ENCODE data around the gene ERBB4. TPM values are rescaled to one million over a fixed set of nuclear protein-coding genes. Genes with fewer than 3 reads are reported as not detected.
"Not testable (repeated sequence)": the region's sequence is repeated elsewhere in the genome, so short reads cannot be mapped to it uniquely, and the experiment has no call there.

The ERBB4 gene
- total RNA-seq, 8 experiments from 2014 or later: 0.14 to 27.9 (median 7.9) TPM

GRCh38 chr2:212032032-212032431 lies 506.6 kb downstream of the ERBB4 start:
- 0 to 89% (median 20%) methylated on average over 1 of the region's 1 CpG; no CpG with 5 or more reads in 3 of the 10 experiments for WGBS, 10 experiments
- peak in 4 of 8 experiments; percentile 46 to 63 (median 59) for ATAC-seq (replicated peaks in 6 of 8)
- no peak overlapping the region for H3K27ac ChIP-seq
- H3K4me3 ChIP-seq: no peak overlapping the region
- in situ Hi-C loops (cut with MboI; ENCODE audit: low pct_unique_long_range_greater_than_20kb in 2 of 9, low sequenced_read_pairs in 9 of 9, unreplicated experiment in 9 of 9): no loop called here
- H3K4me1 ChIP-seq (replicated peaks in 1 of 2): peaks cover 2 to 4% of the 10 kb centered on the region in 2 donors

- H3K4me3 ChIP-seq: no peak overlapping the region
- H3K27ac ChIP-seq: no peak overlapping the region
- H3K4me1 ChIP-seq (replicated peaks in 1 of 2): peaks cover 2 to 4% of the 10 kb centered on the region in 2 donors
- ATAC-seq (replicated peaks in 6 of 8): no peak
- in situ Hi-C loops (cut with MboI; ENCODE audit: low pct_unique_long_range_greater_than_20kb in 2 of 9, low sequenced_read_pairs in 9 of 9, unreplicated experiment in 9 of 9): no loop called here
- WGBS, 10 experiments: 13 to 100% (median 56%) methylated on average over 1 to 4 of the region's 4 CpGs; no CpG with 5 or more reads in 1 of the 10 experiments
Observed at GRCh38 chr2:212030709-212031108, 507.9 kb downstream of the ERBB4 start.

- WGBS, 10 experiments: 0 to 100% (median 34%) methylated on average over 1 to 3 of the region's 5 CpGs; no CpG with 5 or more reads in 2 of the 10 experiments
- Histone ChIP-seq H3K27ac (no peak overlapping the region), H3K4me3 (no peak overlapping the region), H3K4me1 (replicated peaks in 1 of 2) (peaks cover 2 to 10% of the 10 kb centered on the region in 2 donors)
- in situ Hi-C loops (cut with MboI; ENCODE audit: low pct_unique_long_range_greater_than_20kb in 2 of 9, low sequenced_read_pairs in 9 of 9, unreplicated experiment in 9 of 9): no loop called here
- peak in 6 of 8 experiments; percentile 49 to 93 (median 74) for ATAC-seq (replicated peaks in 6 of 8)
Observed at GRCh38 chr2:212028798-212029394, 509.7 kb downstream of the ERBB4 start.

- in situ Hi-C loops (cut with MboI; ENCODE audit: low pct_unique_long_range_greater_than_20kb in 2 of 9, low sequenced_read_pairs in 9 of 9, unreplicated experiment in 9 of 9): no loop called here
- Histone ChIP-seq H3K27ac (no peak overlapping the region), H3K4me3 (no peak overlapping the region), H3K4me1 (replicated peaks in 1 of 2) (peaks cover 2 to 11% of the 10 kb centered on the region in 2 donors)
- ATAC-seq (replicated peaks in 6 of 8): peak in 1 of 8 experiments; percentile 32
- 5 to 96% (median 76%) methylated on average over 3 to 9 of the region's 9 CpGs for WGBS, 10 experiments
Observed at GRCh38 chr2:212027681-212028628, 510.6 kb downstream of the ERBB4 start.

GRCh38 chr2:212024040-212024439 lies 514.6 kb downstream of the ERBB4 start:
- WGBS, 10 experiments: 8 to 80% (median 45%) methylated on average over 1 of the region's 1 CpG; no CpG with 5 or more reads in 1 of the 10 experiments
- H3K27ac ChIP-seq: no peak overlapping the region
- in situ Hi-C loops (cut with MboI; ENCODE audit: low pct_unique_long_range_greater_than_20kb in 2 of 9, low sequenced_read_pairs in 9 of 9, unreplicated experiment in 9 of 9): no loop called here
- peaks cover 2 to 9% of the 10 kb centered on the region in 2 donors for H3K4me1 ChIP-seq (replicated peaks in 1 of 2)
- ATAC-seq (replicated peaks in 6 of 8): no peak
- H3K4me3 ChIP-seq: no peak overlapping the region

- no peak overlapping the region for H3K27ac ChIP-seq
- no peak for ATAC-seq (replicated peaks in 6 of 8)
- in situ Hi-C loops (cut with MboI; ENCODE audit: low pct_unique_long_range_greater_than_20kb in 2 of 9, low sequenced_read_pairs in 9 of 9, unreplicated experiment in 9 of 9): no loop called here
- no peak overlapping the region for H3K4me3 ChIP-seq
- 0 to 100% (median 79%) methylated on average over 1 of the region's 1 CpG for WGBS, 10 experiments
- peaks cover 0 to 7% of the 10 kb centered on the region in 2 donors for H3K4me1 ChIP-seq (replicated peaks in 1 of 2)
Observed at GRCh38 chr2:212022966-212023365, 515.6 kb downstream of the ERBB4 start.

- no peak overlapping the region for H3K4me3 ChIP-seq
- no peak overlapping the region for H3K27ac ChIP-seq
- ATAC-seq (replicated peaks in 6 of 8): peak in 1 of 8 experiments; percentile 38
- in situ Hi-C loops (cut with MboI; ENCODE audit: low pct_unique_long_range_greater_than_20kb in 2 of 9, low sequenced_read_pairs in 9 of 9, unreplicated experiment in 9 of 9): no loop called here
- H3K4me1 ChIP-seq (replicated peaks in 1 of 2): peaks cover 0 to 7% of the 10 kb centered on the region in 2 donors
- 13 to 100% (median 86%) methylated on average over 1 to 2 of the region's 2 CpGs; no CpG with 5 or more reads in 1 of the 10 experiments for WGBS, 10 experiments
Observed at GRCh38 chr2:212021947-212022346, 516.7 kb downstream of the ERBB4 start.

- H3K4me3 ChIP-seq: no peak overlapping the region
- in situ Hi-C loops (cut with MboI; ENCODE audit: low pct_unique_long_range_greater_than_20kb in 2 of 9, low sequenced_read_pairs in 9 of 9, unreplicated experiment in 9 of 9): no loop called here
- no peaks in the 10 kb centered on the region for H3K4me1 ChIP-seq (replicated peaks in 1 of 2)
- H3K27ac ChIP-seq: no peak overlapping the region
- no peak for ATAC-seq (replicated peaks in 6 of 8)
Observed at GRCh38 chr2:212015588-212015987, 523.0 kb downstream of the ERBB4 start.

- Histone ChIP-seq H3K4me1 (replicated peaks in 1 of 2) (no peaks in the 10 kb centered on the region), H3K4me3 (no peak overlapping the region), H3K27ac (no peak overlapping the region)
- WGBS, 10 experiments: 43 to 100% (median 81%) methylated on average over 1 to 2 of the region's 2 CpGs; no CpG with 5 or more reads in 2 of the 10 experiments
- no peak for ATAC-seq (replicated peaks in 6 of 8)
- in situ Hi-C loops (cut with MboI; ENCODE audit: low pct_unique_long_range_greater_than_20kb in 2 of 9, low sequenced_read_pairs in 9 of 9, unreplicated experiment in 9 of 9): no loop called here
Observed at GRCh38 chr2:212013626-212014025, 525.0 kb downstream of the ERBB4 start.

- WGBS, 10 experiments: 0 to 100% (median 76%) methylated on average over 1 to 3 of the region's 3 CpGs; no CpG with 5 or more reads in 2 of the 10 experiments
- in situ Hi-C loops (cut with MboI; ENCODE audit: low pct_unique_long_range_greater_than_20kb in 2 of 9, low sequenced_read_pairs in 9 of 9, unreplicated experiment in 9 of 9): not testable (repeated sequence)
Observed at GRCh38 chr2:212010305-212010704, 528.3 kb downstream of the ERBB4 start.

GRCh38 chr2:212007972-212008371 lies 530.6 kb downstream of the ERBB4 start:
- no peak overlapping the region for H3K4me3 ChIP-seq
- in situ Hi-C loops (cut with MboI; ENCODE audit: low pct_unique_long_range_greater_than_20kb in 2 of 9, low sequenced_read_pairs in 9 of 9, unreplicated experiment in 9 of 9): no loop called here
- H3K4me1 ChIP-seq (replicated peaks in 1 of 2): no peaks in the 10 kb centered on the region
- WGBS, 10 experiments: 0 to 92% (median 70%) methylated on average over 2 to 3 of the region's 3 CpGs; no CpG with 5 or more reads in 1 of the 10 experiments
- no peak overlapping the region for H3K27ac ChIP-seq
- ATAC-seq (replicated peaks in 6 of 8): peak in 1 of 8 experiments; percentile 16

More at GRCh38 chr2:212010305-212010704, 528.3 kb downstream of the ERBB4 start:
- H3K4me1 ChIP-seq (replicated peaks in 1 of 2); H3K4me3 ChIP-seq; ATAC-seq (replicated peaks in 6 of 8); H3K27ac ChIP-seq: not testable (repeated sequence)

- WGBS, 10 experiments: 10 to 80% (median 54%) methylated on average over 1 to 6 of the region's 6 CpGs
Observed at GRCh38 chr2:212005085-212005671, 533.4 kb downstream of the ERBB4 start.

GRCh38 chr2:212001325-212001724 lies 537.3 kb downstream of the ERBB4 start:
- in situ Hi-C loops (cut with MboI; ENCODE audit: low pct_unique_long_range_greater_than_20kb in 2 of 9, low sequenced_read_pairs in 9 of 9, unreplicated experiment in 9 of 9): no loop called here
- no peak overlapping the region for H3K4me3 ChIP-seq
- H3K4me1 ChIP-seq (replicated peaks in 1 of 2): peaks cover 2 to 8% of the 10 kb centered on the region in 2 donors
- no peak overlapping the region for H3K27ac ChIP-seq
- 0 to 40% (median 29%) methylated on average over 1 of the region's 1 CpG; no CpG with 5 or more reads in 4 of the 10 experiments for WGBS, 10 experiments
- peak in 5 of 8 experiments; percentile 46 to 98 (median 70) for ATAC-seq (replicated peaks in 6 of 8)

More at GRCh38 chr2:212005085-212005671, 533.4 kb downstream of the ERBB4 start:
- Histone ChIP-seq H3K4me1 (replicated peaks in 1 of 2) (peaks cover 2 to 8% of the 10 kb centered on the region in 2 donors), H3K27ac (no peak overlapping the region), H3K4me3 (no peak overlapping the region)
- peak in 5 of 8 experiments; percentile 37 to 80 (median 58) for ATAC-seq (replicated peaks in 6 of 8)
- in situ Hi-C loops (cut with MboI; ENCODE audit: low pct_unique_long_range_greater_than_20kb in 2 of 9, low sequenced_read_pairs in 9 of 9, unreplicated experiment in 9 of 9): no loop called here
